HG03432 (cell line): ENCODE data around the gene AEBP2.

Experiments used
- ATAC-seq: cut with Tn5 transposase; IDR thresholded peaks from one replicate; pipeline ENCODE4 v1.9.1; 2021; ENCODE audit warnings: mild to moderate bottlenecking, moderate library complexity; ENCODE audit not compliant: unreplicated experiment

AEBP2 gene

DNA sequence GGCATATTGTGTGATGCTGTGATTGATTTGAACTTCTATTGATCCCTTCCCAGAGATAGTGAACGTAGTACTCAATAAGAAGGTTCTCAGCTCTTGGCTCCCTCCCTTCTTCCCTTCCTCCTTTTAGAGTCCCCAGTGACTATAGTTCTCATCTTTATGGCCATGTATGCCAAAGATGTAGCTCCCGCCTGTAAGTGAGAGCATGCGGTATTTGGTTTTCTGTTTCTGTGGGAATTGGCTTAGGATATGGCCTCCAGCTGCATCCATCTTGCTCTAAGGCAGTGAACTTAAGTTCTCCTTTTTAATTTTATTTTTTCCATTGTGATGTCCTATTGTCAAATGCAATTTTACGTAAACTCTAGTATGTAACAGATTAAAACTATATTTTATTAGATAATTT is 109.5 kb downstream of the AEBP2 start:
- no peak for ATAC-seq

DNA sequence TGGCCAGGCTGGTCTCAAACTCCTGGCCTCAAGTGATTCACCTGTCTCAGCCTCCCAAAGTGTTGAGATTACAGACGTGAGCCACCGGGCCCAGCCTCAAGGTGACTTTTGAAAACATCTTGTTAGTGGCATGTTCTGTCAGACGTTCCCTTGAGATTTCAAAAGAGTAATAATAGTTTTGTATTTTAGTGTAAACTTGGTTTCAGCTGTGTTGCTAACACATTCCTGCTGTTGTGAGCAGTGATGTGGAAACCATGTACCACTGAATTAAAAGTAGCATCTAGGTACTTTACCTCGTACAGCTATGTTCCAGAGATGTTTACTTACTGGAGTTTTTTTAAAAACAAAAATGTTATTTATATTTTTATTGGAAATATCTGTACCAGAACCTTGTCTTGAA is 111.3 kb downstream of the AEBP2 start:
- peak; percentile 82 for ATAC-seq

DNA sequence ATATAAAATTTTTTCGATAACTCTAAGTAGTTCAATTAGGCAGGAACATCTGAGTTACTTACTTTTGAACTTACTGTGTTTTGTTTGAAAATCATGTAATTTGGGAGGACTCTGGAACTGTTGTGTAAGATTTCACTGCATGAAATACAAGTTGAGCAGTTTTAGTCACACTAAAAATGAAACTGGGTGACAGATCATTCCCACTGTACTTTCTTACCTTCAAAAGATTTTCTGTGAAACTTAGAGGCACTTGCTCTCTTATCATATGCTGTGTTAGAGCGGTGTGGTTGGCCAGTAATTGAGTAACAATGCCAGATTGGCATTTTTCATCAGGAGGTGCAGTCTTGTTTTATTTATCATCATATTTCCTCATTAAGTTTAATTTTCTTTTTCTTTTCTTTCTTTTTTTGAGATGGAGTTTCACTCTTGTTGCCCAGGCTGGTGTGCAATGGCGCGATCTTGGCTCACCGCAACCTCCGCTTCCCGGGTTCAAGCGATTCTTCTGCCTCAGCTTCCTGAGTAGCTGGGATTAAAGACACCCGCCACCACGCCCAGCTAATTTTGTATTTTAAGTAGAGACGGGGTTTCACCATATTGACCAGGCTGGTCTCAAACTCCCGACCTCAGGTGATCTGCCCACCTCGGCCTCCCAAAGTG is 113.3 kb downstream of the AEBP2 start:
- peak; percentile 87 for ATAC-seq

DNA sequence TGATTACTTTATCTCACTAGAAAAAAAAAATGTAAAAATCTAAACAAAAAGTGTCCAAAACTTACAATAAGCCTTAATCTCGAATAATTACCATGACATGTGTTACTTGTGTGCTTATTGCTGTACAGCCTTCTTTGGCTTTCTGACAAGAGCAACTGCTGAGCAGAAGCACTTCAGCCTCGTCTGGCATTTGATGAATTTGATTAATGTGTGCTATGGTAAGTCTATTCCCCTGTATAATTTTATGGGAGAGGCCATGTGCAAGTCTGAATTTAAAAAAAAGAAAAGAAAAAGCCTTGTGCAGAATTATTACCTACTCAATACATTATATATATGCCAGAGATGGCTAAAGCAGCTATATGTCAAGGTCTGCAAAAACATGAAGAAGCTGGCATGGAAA is 113.9 kb downstream of the AEBP2 start:
- no peak for ATAC-seq

DNA sequence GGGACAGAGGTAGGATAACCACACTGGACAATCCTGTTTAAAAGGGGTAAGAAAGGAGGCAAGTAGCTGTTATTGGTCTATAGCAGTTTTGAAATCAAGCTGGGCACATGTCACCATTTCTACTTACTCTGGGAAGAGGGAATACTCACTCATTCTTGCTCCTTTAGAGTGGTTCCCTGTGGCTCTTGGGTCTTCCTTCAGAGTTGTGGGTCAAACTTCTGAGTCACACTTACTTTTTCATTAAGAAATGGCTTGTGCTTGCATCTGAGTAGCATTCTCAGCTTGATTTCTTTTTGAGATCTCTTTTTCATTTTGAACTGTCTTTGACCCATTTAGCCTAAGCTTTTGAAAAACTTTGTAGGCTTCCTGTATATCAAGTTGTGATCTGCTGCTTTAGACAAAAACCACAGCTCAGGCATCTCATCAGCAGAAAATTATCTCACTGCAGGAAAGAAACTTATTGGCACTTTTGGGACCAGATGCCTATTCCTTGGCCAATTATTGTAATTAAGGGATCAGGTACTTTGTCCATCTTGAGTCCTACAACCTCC is 122.2 kb downstream of the AEBP2 start:
- ATAC-seq: no peak
